GM13976 (cell line): ENCODE results near the gene IFNAR2.
"Not testable (repeated sequence)": the region's sequence is repeated elsewhere in the genome, so short reads cannot be mapped to it uniquely, and the experiment has no call there.

Experiments used
- DNase-seq: peaks from one replicate; pipeline ENCODE4 v3.0.0; 2012; ENCODE audit warnings: low spot score
- CTCF ChIP-seq: IDR thresholded peaks from 2 replicates; pipeline ENCODE4 v1.5.1; 2012; ENCODE audit warnings: borderline replicate concordance, mild to moderate bottlenecking; ENCODE audit not compliant: insufficient read depth; ENCODE audit errors: extremely low read depth, missing control alignments, control extremely low read depth
- in situ Hi-C: fragments of 300-500 bp; cut with MboI; formaldehyde crosslinking; loops from one replicate; pipeline ENCODE4 v1.12.0; 2022; ENCODE audit warnings: low sequenced_read_pairs, mixed read lengths, inconsistent platforms; ENCODE audit not compliant: unreplicated experiment

The IFNAR2 gene

GRCh38 chr21:33211732-33212131 lies 18.0 kb upstream of the IFNAR2 start:
- DNase-seq = no peak
- no peak for TF ChIP-seq CTCF
- in situ Hi-C loops = no loop called here

- DNase-seq = no peak
- in situ Hi-C loops = no loop called here
- no peak for TF ChIP-seq CTCF
Measured at GRCh38 chr21:33212159-33212851, 17.4 kb upstream of the IFNAR2 start.

- in situ Hi-C loops = no loop called here
- no peak for DNase-seq
- TF ChIP-seq CTCF = no peak
Measured at GRCh38 chr21:33214056-33214455, 15.7 kb upstream of the IFNAR2 start.

GRCh38 chr21:33217138-33217520 lies 12.6 kb upstream of the IFNAR2 start:
- DNase-seq = no peak
- TF ChIP-seq CTCF = no peak
- in situ Hi-C loops = no loop called here

GRCh38 chr21:33219300-33219699 lies 10.4 kb upstream of the IFNAR2 start:
- no peak for DNase-seq
- in situ Hi-C loops = no loop called here
- no peak for TF ChIP-seq CTCF

- DNase-seq = no peak
- in situ Hi-C loops = no loop called here
- no peak for TF ChIP-seq CTCF
Measured at GRCh38 chr21:33219954-33220353, 9.8 kb upstream of the IFNAR2 start.

GRCh38 chr21:33225376-33225775 lies 4.4 kb upstream of the IFNAR2 start:
- in situ Hi-C loops, DNase-seq: not testable (repeated sequence)
